Psoas muscle (tissue), 8 donors: ENCODE measurements around the gene FER1L5. TPM values are rescaled to one million over a fixed set of nuclear protein-coding genes. Genes with fewer than 3 reads are reported as not detected.

ENCODE experiments used
- ATAC-seq, 4 donors: fragments of 200-7000 bp; cut with Tn5 transposase; one replicate each; pipeline ENCODE4 v1.9.1; 2020; ENCODE audit warnings: moderate library complexity in 3 of 4, mild to moderate bottlenecking in 2 of 4
- DNase-seq, 2 donors: peaks; one replicate each; pipeline ENCODE4 v3.0.0-alpha.2; 2020
- H3K27ac ChIP-seq: fragments of 200-600 bp; one replicate; pipeline ENCODE4 v1.8.0; 2022
- H3K27me3 ChIP-seq, 3 donors: fragments of 200-600 bp in 1 of 3; one replicate each; pipeline versions ENCODE4 v1.6.1 to v1.8.0; 2013 to 2022; ENCODE audit warnings: low read length in 2 of 3, mild to moderate bottlenecking in 2 of 3, moderate library complexity in 1 of 3; ENCODE audit not compliant: insufficient read depth in 3 of 3
- H3K36me3 ChIP-seq, 2 donors: fragments of 200-600 bp in 1 of 2; one replicate each; pipeline versions ENCODE4 v1.6.1 to v1.8.0; 2013 to 2022; ENCODE audit warnings: low read depth in 1 of 2, mild to moderate bottlenecking in 1 of 2, moderate library complexity in 1 of 2; ENCODE audit not compliant: insufficient read depth in 1 of 2
- H3K4me1 ChIP-seq: fragments of 200-600 bp; one replicate; pipeline ENCODE4 v1.8.0; 2022
- H3K4me3 ChIP-seq: fragments of 200-600 bp; one replicate; pipeline ENCODE4 v1.8.0; 2022; ENCODE audit warnings: mild to moderate bottlenecking
- H3K9me3 ChIP-seq: fragments of 200-600 bp; one replicate; pipeline ENCODE4 v1.8.0; 2022
- WGBS, 3 donors: extraction: QIAGEN DNeasy Blood & Tissue Kit; methylation state at CpG; one replicate each; pipeline versions ENCODE4 v1.1.6 to v1.1.7; 2013; 5-methylcytosine and 5-hydroxymethylcytosine counted together
- intact Hi-C, 2 donors: fragments of 100-400 bp; cut with DNase I; formaldehyde crosslinking; loops; one replicate each; pipeline versions ENCODE4 v1.11.0 to v1.14.2; 2022
- polyA plus RNA-seq, 3 donors: library from polyadenylated mRNA; stranded (reverse); fragments of 200-250 nt; gene quantifications; one replicate each; pipeline ENCODE4 v1.2.3, GENCODE V29; 2013
- total RNA-seq, 4 donors: library from RNA; stranded (reverse); fragmentation: NEBNext Ultra II Directional in 2 of 4; extraction: Animal tissue kit (Norgen Biotek cat#: 25700) in 2 of 4; gene quantifications; one replicate each; pipeline versions ENCODE4 v1.2.1 to v1.2.4, GENCODE V29; 2021 to 2023
- TF ChIP-seq, protein P1 (sequence below): fragments of 200-600 bp; IDR thresholded peaks from one replicate; pipeline ENCODE4 v1.8.0; 2022; ENCODE audit warnings: antibody characterized with exemption
- donor health status: healthy with polysubstance abuse.
- donor health status: DM: no; HTN: no; CAD: no; lungs with moderate emphysema.
- donor health status: Bipolar disorder and iron deficiency.
- donor health status: healthy.
- donor health status: DM: yes; HTN: yes; CAD: no.
- donor health status: DM: no; HTN: no; CAD: no.
- donor health status: DM: no; HTN: no; CAD: no.
- donor health status: DM: yes; HTN: yes; CAD: no.

The FER1L5 gene
- total and polyA plus RNA-seq, 7 donors: 0.01 TPM; not detected in 6

DNA sequence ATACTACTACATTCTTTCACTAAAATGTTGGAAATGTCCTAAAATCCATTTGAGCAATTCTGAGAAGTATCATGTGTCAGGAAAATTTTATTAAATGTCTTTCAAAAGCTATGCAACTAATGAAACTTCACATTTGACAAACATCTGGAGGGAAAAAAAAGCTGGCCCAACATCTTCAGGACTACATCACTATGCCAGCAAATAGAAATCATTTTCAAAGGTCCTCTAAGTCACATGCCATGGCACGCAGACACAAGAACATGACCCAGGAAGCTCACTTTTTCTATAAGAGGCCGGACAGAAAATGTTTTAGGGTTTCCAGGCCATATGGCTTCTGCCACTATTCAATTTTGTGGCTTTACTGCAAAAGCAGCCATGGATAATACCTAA, 16.0 kb upstream of the FER1L5 start:
- intact Hi-C loops: no loop called here
- Histone ChIP-seq H3K27me3 (no peaks in the 10 kb centered on the region), H3K4me3 (no peak overlapping the region), H3K36me3 (peaks cover 7 to 75% of the 10 kb centered on the region in 2 donors), H3K27ac (peak overlapping the region; percentile 2), H3K4me1 (peaks cover 55% of the 10 kb centered on the region), H3K9me3 (no peaks in the 10 kb centered on the region)
- ATAC-seq (no peak), DNase-seq (no peak)
- WGBS, 3 donors: 23 to 52% (median 27%) methylated on average over 2 of the region's 2 CpGs
- TF ChIP-seq, protein P1, sequence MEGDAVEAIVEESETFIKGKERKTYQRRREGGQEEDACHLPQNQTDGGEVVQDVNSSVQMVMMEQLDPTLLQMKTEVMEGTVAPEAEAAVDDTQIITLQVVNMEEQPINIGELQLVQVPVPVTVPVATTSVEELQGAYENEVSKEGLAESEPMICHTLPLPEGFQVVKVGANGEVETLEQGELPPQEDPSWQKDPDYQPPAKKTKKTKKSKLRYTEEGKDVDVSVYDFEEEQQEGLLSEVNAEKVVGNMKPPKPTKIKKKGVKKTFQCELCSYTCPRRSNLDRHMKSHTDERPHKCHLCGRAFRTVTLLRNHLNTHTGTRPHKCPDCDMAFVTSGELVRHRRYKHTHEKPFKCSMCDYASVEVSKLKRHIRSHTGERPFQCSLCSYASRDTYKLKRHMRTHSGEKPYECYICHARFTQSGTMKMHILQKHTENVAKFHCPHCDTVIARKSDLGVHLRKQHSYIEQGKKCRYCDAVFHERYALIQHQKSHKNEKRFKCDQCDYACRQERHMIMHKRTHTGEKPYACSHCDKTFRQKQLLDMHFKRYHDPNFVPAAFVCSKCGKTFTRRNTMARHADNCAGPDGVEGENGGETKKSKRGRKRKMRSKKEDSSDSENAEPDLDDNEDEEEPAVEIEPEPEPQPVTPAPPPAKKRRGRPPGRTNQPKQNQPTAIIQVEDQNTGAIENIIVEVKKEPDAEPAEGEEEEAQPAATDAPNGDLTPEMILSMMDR: no peak

DNA sequence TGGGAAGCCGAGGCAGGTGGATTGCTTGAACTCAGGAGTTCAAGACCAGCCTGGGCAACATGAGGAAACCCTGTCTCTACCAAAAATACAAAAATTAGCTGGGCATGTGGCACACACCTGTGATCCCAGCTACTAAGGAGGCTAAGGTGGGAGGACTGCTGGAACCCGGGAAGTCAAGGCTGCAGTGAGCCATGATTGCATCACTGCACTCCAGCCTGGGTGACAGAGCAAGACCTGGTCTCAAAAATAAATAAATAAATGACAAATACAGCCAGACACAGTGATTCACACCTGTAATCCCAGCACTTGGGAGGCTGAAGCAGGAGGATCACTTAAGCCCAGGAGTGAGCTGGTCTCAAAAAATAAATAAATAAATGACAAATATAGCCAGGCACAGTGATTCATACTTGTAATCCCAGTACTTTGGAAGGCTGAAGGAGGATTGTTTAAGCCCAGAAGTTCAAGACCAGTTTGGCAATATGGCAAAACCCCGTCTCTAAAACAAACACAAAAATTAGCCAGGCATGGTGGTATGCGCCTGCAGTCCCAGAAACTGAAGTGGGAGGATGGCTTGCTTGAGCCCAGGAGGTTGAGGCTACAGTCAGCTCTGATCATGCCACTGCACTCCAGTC, 10.6 kb upstream of the FER1L5 start:
- no peaks in the 10 kb centered on the region for H3K27me3 ChIP-seq
- peak overlapping the region; percentile 58 for H3K27ac ChIP-seq
- H3K36me3 ChIP-seq: peaks cover 7 to 78% of the 10 kb centered on the region in 2 donors
- H3K4me1 ChIP-seq: peaks cover 73% of the 10 kb centered on the region
- peak; percentile 55 to 84 (median 76) for ATAC-seq
- DNase-seq: no peak
- intact Hi-C loops: loop anchor here in 1 of 2 donors (10.0 kb wide), 1 partner anchor 133 kb away; the partner anchor contains the start of gene CNNM4
- TF ChIP-seq, protein P1: no peak
- no peak overlapping the region for H3K4me3 ChIP-seq
- WGBS, 3 donors: 72 to 86% (median 75%) methylated on average over 4 of the region's 4 CpGs
- no peaks in the 10 kb centered on the region for H3K9me3 ChIP-seq

GRCh38 chr2:96633641-96634040, 8.9 kb upstream of the FER1L5 start:
- Histone ChIP-seq H3K36me3 (peaks cover 4 to 61% of the 10 kb centered on the region in 2 donors), H3K4me1 (peaks cover 70% of the 10 kb centered on the region), H3K27me3 (no peaks in the 10 kb centered on the region), H3K9me3 (no peaks in the 10 kb centered on the region), H3K4me3 (no peak overlapping the region), H3K27ac (peak overlapping the region; percentile 38)
- ATAC-seq: no peak
- no peak for DNase-seq
- TF ChIP-seq, protein P1: no peak
- WGBS, 3 donors: 79 to 91% (median 79%) methylated on average over 9 of the region's 9 CpGs
- intact Hi-C loops: loop anchor here in 1 of 2 donors (10.0 kb wide), 1 partner anchor 131 kb away; the partner anchor contains the start of gene CNNM4

- H3K36me3 ChIP-seq: peaks cover 0 to 32% of the 10 kb centered on the region in 2 donors
- H3K4me3 ChIP-seq: peak overlapping the region; percentile 73
- ATAC-seq (peak in 1 of 4 donors; percentile 15), DNase-seq (no peak)
- H3K27me3 ChIP-seq: no peaks in the 10 kb centered on the region
- no peaks in the 10 kb centered on the region for H3K9me3 ChIP-seq
- WGBS, 3 donors: 20 to 33% (median 21%) methylated on average over 14 of the region's 14 CpGs
- H3K4me1 ChIP-seq: peaks cover 49% of the 10 kb centered on the region
- intact Hi-C loops: loop anchor here (5.0 to 10.0 kb wide), 5 partner anchors 34 to 128 kb away; partner anchors contain the start of genes CNNM4 (in 2 of the 2) and ARID5A (in 1 of the 2)
- TF ChIP-seq, protein P1: no peak
- peak overlapping the region; percentile 88 for H3K27ac ChIP-seq
Measured at GRCh38 chr2:96636551-96637171, 5.9 kb upstream of the FER1L5 start.
